GM21825 (cell line): Measurements from ENCODE around the gene CHMP1B.
A peak's percentile ranks its signal among the peaks of the same experiment; 100 is the strongest.
"Not testable (repeated sequence)": the region's sequence is repeated elsewhere in the genome, so short reads cannot be mapped to it uniquely, and the experiment has no call there.

ENCODE experiments used
- ATAC-seq: cut with Tn5 transposase; IDR thresholded peaks from one replicate; pipeline ENCODE4 v1.9.1; 2021; ENCODE audit warnings: mild to moderate bottlenecking, moderate library complexity; ENCODE audit not compliant: unreplicated experiment

Gene CHMP1B

DNA sequence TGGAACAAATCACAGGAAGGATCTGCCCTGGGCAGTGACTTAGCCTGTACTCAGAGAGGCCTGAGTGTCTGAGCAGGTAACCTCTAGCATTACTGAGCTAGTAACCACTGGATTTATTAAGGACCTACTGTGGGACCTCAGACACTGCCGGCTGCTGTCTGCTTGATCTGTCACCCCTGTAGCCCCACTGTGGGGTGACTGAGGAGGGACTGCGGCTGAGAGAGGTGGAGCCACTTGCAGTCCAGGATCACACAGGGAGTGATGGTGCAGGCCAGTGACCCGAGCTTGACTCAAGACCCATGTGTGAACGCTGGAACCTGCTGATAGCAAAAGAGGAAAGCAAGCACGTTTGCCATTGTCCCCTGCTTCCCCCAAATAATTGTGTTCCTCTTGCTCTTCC is 15.6 kb downstream of the CHMP1B start:
- no peak for ATAC-seq

DNA sequence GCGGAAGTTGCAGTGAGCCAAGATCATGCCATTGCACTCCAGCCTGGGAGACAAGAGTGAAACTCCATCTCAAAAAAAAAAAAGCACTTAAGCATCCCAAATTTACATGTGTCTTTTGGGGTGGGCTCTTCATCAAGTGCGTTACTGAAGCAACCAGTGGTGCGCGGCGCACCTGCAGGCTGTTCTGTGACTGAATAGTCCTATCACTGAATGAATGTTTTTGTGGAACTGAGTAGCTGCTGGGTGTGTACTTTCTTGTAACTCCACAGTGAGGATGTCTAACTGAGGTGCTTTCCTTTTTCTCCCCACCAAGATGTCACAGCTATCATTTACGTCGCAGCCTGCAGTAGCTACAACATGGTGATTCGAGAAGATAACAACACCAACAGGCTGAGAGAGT is 17.0 kb downstream of the CHMP1B start:
- no peak for ATAC-seq

GRCh38 chr18:11871501-11871900 is 20.3 kb downstream of the CHMP1B start:
- ATAC-seq: no peak

- no peak for ATAC-seq
Measured at GRCh38 chr18:11872479-11873136, 21.4 kb downstream of the CHMP1B start.

DNA sequence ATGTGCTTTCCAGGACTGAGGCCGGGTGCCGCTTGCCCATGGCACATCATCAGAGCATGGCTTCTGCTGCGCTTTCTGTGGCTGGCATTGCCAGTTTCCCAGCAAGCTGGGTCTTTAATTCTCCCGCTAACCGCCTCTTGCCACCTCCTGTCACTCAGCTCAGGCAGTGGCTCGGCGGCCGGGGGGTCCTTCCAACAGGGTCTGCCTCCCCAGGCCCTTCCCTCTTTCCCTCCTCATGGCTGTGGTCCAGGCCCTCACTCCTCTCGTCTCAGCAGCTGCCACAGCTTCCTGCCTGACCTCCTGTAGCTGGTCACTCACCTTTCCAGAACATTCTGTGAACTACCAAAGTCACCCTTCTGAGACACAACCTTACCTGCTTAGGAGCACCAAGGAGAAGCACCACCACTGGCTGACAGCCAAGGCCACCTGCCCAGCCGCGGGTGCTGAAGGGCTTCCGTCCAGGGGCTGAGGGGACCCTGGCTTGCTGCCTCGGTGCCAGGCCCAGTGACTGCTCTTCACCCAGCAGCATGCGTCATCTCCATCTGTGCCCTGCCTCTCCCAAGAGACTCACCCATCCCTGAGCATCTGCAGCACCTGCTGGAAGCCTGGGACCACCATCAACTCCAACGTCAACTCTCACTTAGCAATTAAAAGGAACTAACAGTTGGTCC is 22.6 kb downstream of the CHMP1B start:
- no peak for ATAC-seq

- no peak for ATAC-seq
Measured at GRCh38 chr18:11874676-11875075, 23.5 kb downstream of the CHMP1B start.

- ATAC-seq: no peak
Measured at GRCh38 chr18:11877497-11878135, 26.4 kb downstream of the CHMP1B start.

DNA sequence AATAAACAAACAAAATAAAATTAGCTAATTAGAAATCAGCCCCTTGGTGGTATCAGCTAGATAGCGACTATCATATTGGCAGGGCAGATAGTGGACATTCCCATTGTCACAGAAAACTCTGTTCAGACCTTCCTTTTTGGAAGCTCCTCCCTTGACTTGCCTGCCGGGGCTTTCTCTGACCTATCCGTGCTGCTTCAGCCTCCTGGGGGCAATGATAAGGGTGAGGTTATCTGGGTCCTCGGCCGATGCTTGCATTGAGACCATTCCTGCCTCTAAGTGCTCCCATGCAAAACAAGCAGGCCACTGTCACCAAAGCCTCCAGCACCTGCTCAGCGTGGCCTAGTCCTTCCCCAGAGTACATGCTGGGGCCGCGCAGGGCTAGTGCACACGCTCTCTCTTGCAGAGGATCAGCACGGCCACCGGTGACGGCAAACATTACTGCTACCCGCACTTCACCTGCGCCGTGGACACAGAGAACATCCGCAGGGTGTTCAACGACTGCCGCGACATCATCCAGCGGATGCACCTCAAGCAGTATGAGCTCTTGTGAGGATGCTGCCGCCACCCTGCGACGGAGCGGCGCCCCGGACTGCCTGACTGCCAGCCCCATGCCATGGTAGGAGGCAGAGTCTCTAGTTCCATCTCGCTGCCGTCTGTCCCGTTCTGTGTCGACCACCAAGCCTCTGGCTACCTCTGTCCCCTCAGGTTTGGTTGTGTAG is 29.5 kb downstream of the CHMP1B start:
- no peak for ATAC-seq

- ATAC-seq: no peak
Measured at GRCh38 chr18:11882636-11883035, 31.4 kb downstream of the CHMP1B start.

GRCh38 chr18:11883153-11883552 is 31.9 kb downstream of the CHMP1B start:
- ATAC-seq: peak; percentile 87

DNA sequence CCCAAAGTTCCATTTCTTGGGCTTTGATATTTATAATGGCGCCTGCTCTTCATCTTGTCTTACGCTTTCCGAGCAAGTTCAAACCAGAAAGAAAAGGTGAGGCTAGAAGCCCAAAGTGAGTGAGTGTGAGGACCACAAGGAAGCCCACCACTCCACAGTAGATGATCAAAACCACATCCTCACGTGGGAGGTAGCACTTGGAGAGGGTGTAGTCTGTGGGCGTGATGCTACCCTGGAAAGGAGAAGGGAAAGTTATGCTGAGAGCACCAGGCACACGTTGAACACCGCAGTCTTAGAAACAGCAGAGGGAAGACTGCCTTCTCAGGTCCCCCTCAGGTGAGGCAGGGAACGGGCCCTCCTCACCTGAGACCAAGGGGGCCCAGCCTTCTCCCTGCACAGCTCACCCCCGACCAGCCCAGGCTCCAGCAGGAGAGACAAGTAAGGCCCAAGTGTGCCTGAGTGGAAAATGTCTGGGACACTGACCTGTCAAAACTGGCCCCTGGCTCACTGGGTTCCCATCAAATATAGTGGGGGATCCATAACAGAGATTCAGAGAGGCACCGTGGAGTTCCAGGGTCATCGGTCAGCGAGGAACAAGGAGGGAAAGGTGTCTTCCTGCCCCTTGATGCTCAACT is 33.3 kb downstream of the CHMP1B start:
- no peak for ATAC-seq

GRCh38 chr18:11885278-11885947 is 34.2 kb downstream of the CHMP1B start:
- ATAC-seq: no peak

DNA sequence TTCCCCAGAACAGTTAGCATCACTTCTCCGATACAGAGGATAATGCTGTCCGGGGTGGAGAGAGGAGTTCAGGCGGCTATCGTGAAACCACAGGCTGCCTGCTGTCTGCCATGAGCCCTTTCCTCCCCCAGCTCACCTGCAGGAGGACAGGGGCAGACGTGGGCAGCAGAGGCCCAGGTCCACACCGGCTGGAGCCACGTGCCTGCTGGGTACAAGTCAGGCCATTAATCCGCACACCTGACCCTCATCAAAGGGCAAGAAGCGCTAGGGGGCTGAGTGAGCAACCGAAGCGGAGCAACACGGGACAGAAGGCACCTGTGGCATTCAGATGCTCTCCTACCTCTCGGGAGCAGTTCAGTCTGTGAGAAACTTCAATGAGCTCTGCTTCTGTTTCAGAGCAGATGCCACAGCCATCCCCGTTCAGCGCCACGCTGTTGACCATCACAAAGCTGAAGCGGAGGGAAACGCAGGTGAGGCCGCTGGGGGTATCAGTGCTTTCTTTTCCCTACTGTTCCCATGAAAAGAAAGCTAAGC is 35.4 kb downstream of the CHMP1B start:
- ATAC-seq: no peak

DNA sequence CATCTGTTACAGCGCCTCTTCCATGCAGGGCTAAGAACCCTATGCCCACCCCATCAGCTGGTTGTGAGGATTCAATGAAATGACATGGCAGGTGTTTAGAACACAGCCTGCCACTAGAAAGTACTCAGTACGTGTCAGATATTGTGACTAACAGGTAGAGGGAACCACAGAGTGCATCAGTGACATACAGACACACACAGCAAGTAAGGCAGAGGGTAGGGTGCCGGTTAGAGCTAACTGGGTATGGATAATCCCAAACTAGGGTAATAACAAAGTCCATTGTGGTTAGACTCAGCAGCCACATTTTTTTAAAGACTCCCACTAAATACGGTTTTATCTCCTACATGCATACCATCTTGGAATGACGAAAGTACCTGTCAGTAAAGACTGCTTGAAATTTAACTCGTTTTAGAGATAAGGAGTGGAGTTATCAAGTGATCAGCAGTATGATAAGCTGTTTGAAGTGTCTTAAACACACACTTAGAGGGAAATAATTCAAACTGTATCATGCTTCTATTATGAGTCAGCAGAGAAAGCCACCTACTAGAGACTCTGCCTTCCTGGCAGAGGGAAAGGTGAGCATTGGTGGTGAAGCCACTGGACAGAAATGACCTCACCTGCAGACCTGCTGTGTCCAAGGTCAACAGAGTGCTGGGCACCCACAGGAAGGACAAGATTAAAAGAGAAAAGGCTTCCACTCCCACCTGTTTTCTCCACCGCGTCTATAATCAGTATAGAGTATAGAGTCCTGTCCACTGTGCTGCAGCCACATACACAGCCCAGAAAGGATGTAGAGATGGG is 36.3 kb downstream of the CHMP1B start:
- no peak for ATAC-seq

- ATAC-seq: no peak
Measured at GRCh38 chr18:11888726-11889125, 37.5 kb downstream of the CHMP1B start.

- no peak for ATAC-seq
Measured at GRCh38 chr18:11889284-11889683, 38.1 kb downstream of the CHMP1B start.

- no peak for ATAC-seq
Measured at GRCh38 chr18:11891737-11892136, 40.5 kb downstream of the CHMP1B start.

DNA sequence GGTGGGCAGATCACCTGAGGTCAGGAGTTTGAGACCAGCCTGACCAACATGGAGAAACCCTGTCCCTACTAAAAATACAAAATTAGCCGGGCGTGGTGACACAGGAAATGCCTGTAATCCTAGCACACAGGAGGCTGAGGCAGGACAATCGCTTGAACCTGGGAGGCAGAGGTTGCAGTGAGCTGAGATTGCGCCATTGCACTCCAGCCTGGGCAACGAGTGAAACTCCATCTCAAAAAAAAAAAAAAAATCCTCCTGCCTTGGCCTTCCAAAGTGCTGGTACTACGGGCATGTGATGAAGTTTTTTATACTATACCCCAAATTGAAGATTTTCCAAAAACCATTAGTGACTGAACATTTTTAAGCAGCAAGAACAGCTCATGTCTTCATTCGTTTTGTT is 41.2 kb downstream of the CHMP1B start:
- not testable (repeated sequence) for ATAC-seq

DNA sequence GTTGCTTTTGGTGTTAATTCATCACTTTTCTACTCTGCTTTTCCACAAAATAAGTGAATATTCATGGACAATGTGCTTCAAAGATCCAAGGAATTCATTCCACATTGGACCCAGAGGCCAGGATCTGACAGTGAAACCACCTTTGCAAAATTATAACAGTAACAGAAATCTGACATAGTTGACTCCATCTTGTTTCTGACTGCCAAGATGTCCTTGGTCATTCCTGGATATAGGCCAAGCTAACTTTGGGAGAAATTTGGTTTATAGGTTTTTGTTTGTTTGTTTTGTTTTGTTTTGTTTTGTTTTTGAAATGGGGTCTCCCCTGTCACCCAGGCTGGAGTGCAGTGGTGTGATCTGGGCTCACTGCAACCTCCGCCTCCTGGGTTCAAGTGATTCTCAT is 46.6 kb downstream of the CHMP1B start:
- no peak for ATAC-seq

DNA sequence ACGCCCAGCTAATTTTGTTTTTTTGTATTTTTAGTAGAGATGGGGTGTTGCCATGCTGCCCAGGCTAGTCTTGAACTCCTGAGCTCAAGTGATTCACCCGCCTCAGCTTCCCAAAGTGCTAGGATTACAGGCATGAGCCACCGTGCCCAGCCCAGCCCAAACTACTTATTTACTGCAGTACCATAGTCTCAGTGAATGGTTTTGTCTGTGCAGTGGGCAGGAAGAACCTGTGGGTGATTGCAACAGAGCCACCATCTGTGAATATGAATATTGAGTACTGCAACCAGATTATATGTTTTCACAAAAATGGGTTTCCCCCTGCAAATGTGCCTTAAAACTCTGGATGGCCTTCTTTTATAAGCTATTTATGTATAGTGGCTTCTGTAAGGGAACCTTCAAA is 47.9 kb downstream of the CHMP1B start:
- ATAC-seq: no peak
